ENCODE measurements around the gene PCDH12. TPM values are rescaled to one million over a fixed set of nuclear protein-coding genes. Genes with fewer than 3 reads are reported as not detected.

Gene PCDH12
- total and polyA plus RNA-seq, 2 donors (not counting 3 experiments of a cell fraction or from before 2014, with no cell fraction given), result 6.2 to 20.4 TPM

DNA sequence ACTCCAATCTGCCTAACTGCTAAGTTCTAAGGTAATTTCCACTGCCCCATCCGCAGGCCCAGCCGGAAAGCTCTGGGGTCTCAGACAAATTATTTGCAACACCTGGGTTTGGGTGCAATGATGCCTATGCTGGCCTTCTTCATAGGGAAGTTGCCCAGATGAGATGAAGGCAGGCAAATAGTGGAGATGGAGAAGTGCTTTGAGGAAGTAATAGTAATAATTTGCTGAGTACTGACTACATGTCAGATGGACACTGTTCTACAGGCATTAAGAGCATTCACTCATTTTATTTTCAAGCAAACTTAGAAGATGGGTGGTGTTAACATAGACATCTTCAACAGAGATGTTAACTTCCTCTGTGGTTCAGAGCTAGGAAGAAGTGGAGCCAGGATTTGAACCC, 3.8 kb downstream of the PCDH12 start:
- DNase-seq (ENCODE audit: low read depth, low spot score), result no peak
- TF ChIP-seq MAX (IDR thresholded peaks at IDR 0.05; ENCODE audit: insufficient read depth, insufficient read length) (no peak), FOS (IDR thresholded peaks at IDR 0.05; ENCODE audit: borderline replicate concordance, insufficient read depth, low read length) (no peak), MYC (IDR thresholded peaks at IDR 0.05; ENCODE audit: low read depth, low read length) (no peak), POLR2A (IDR thresholded peaks at IDR 0.05; ENCODE audit: low read depth, low read length) (no peak), JUN (IDR thresholded peaks at IDR 0.05; ENCODE audit: borderline replicate concordance, insufficient read depth, insufficient read length, low read depth) (no peak), POLR2AphosphoS5 (IDR thresholded peaks at IDR 0.05; ENCODE audit: insufficient read depth, low read depth, low read length) (no peak), EZH2 (IDR thresholded peaks at IDR 0.05; ENCODE audit: borderline replicate concordance, low read depth, low read length, severe bottlenecking) (no peak), GATA2 (IDR thresholded peaks at IDR 0.05; ENCODE audit: insufficient read depth, insufficient read length, low read depth, low read length) (no peak)
- TF ChIP-seq, protein P1, sequence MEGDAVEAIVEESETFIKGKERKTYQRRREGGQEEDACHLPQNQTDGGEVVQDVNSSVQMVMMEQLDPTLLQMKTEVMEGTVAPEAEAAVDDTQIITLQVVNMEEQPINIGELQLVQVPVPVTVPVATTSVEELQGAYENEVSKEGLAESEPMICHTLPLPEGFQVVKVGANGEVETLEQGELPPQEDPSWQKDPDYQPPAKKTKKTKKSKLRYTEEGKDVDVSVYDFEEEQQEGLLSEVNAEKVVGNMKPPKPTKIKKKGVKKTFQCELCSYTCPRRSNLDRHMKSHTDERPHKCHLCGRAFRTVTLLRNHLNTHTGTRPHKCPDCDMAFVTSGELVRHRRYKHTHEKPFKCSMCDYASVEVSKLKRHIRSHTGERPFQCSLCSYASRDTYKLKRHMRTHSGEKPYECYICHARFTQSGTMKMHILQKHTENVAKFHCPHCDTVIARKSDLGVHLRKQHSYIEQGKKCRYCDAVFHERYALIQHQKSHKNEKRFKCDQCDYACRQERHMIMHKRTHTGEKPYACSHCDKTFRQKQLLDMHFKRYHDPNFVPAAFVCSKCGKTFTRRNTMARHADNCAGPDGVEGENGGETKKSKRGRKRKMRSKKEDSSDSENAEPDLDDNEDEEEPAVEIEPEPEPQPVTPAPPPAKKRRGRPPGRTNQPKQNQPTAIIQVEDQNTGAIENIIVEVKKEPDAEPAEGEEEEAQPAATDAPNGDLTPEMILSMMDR (IDR thresholded peaks at IDR 0.05; ENCODE audit: extremely low read depth in 1 of 2, insufficient read depth in 1 of 2, low read depth in 1 of 2, low read length in 2 of 2), result no peak
- dilution Hi-C loops (cut with MboI; ENCODE audit: extremely low pct_ligation_motif_present, low sequenced_read_pairs), result no loop called here
- BruUV-seq (replicated peaks), result no TSS peak
- no peak for FAIRE-seq
- no peak overlapping the region for H3K27ac ChIP-seq (ENCODE audit: insufficient read depth, low read depth, low read length)
- H2AFZ ChIP-seq (ENCODE audit: low read depth, low read length), result no peak overlapping the region
- intact Hi-C loops (cut with micrococcal nuclease), result no loop called here
- H3K9ac ChIP-seq (replicated peaks; ENCODE audit: extremely low read depth, insufficient read depth, low read length), result no peak overlapping the region
- H3K9me1 ChIP-seq (replicated peaks; ENCODE audit: control insufficient read depth, extremely low read depth, insufficient read depth, low read length), result no peaks in the 10 kb centered on the region
- CTCF ChIA-PET, result interaction anchor here (0.9 to 9.7 kb wide), 5 partner anchors 10 to 262 kb away, joined by 3 to 244 read pairs (median 8); partner anchors contain the start of gene RNF14
- no peaks in the 10 kb centered on the region for H3K36me3 ChIP-seq (ENCODE audit: control insufficient read depth in 2 of 2, extremely low read depth in 1 of 2, insufficient read depth in 2 of 2, low read length in 2 of 2)
- H3K79me2 ChIP-seq (ENCODE audit: control insufficient read depth, insufficient read depth, low read length), result no peaks in the 10 kb centered on the region
- H4K20me1 ChIP-seq (replicated peaks; ENCODE audit: control insufficient read depth, extremely low read depth, insufficient read depth, low read length), result no peaks in the 10 kb centered on the region
- no peaks in the 10 kb centered on the region for H3K9me3 ChIP-seq (replicated peaks; ENCODE audit: control insufficient read depth, insufficient read depth, low read length)
- H3K27me3 ChIP-seq (ENCODE audit: control insufficient read depth in 2 of 2, insufficient read depth in 2 of 2, low read length in 2 of 2), result no peaks in the 10 kb centered on the region
- H3K4me2 ChIP-seq (ENCODE audit: insufficient read depth, low read length), result no peak overlapping the region
- POLR2A ChIA-PET, result no interaction called here
- no peak overlapping the region for H3K4me3 ChIP-seq (replicated peaks in 1 of 3; ENCODE audit: insufficient read depth in 1 of 3, low read depth in 1 of 3, low read length in 3 of 3)
- peaks cover 60% of the 10 kb centered on the region for H3K4me1 ChIP-seq (ENCODE audit: control insufficient read depth, extremely low read depth, insufficient read depth, low read length)
